ENCODE results near the gene LECT2.
A peak's percentile ranks its signal among the peaks of the same experiment; 100 is the strongest.

LECT2 gene

DNA sequence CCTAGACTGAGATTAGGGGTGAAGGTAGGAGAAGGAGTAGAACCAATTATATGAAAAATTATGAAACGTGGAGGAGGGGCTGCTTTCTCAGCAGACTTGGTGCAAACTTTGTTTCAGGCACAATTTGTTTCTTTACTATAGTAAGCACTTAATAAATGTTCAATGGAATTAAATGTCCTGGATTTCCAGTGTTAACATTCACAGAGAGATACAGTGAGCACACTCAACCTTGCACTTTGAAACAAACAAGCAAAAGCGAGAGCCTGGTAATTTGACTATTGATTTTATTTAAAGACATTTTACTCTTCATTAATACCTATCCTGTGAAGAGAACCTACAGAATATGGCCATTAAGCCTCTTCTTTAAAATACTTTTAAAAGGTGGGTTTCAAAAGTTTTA lies 933 bp downstream of the LECT2 start:
- no peak overlapping the region for H3K27ac ChIP-seq
- TF ChIP-seq ZFX (IDR thresholded peaks at IDR 0.05; ENCODE audit: borderline replicate concordance), result no peak
- TF ChIP-seq, protein P1, sequence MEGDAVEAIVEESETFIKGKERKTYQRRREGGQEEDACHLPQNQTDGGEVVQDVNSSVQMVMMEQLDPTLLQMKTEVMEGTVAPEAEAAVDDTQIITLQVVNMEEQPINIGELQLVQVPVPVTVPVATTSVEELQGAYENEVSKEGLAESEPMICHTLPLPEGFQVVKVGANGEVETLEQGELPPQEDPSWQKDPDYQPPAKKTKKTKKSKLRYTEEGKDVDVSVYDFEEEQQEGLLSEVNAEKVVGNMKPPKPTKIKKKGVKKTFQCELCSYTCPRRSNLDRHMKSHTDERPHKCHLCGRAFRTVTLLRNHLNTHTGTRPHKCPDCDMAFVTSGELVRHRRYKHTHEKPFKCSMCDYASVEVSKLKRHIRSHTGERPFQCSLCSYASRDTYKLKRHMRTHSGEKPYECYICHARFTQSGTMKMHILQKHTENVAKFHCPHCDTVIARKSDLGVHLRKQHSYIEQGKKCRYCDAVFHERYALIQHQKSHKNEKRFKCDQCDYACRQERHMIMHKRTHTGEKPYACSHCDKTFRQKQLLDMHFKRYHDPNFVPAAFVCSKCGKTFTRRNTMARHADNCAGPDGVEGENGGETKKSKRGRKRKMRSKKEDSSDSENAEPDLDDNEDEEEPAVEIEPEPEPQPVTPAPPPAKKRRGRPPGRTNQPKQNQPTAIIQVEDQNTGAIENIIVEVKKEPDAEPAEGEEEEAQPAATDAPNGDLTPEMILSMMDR (IDR thresholded peaks at IDR 0.05), result no peak

DNA sequence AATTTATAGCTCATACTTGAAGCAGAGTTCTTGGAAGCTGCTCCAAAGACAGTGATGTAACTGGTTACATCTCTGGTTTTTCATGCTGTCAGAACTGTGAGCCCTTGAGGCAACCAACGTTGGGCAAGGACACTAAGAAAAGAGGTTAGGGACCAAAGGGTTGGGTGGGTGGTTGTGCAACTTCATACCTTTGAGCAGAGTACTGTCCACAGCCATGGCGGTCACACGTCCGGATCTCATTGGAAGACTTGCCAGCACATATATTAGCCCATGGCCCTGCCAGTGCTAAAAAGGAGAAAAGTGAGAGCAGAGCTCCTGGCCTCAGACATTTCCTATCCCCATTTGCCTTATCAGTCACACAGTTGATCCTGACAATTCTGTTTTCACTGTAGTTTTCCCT lies 2.1 kb downstream of the LECT2 start:
- TF ChIP-seq, protein P1 (IDR thresholded peaks at IDR 0.05), result no peak
- no peak for TF ChIP-seq ZFX (IDR thresholded peaks at IDR 0.05; ENCODE audit: borderline replicate concordance)
- H3K27ac ChIP-seq, result no peak overlapping the region

DNA sequence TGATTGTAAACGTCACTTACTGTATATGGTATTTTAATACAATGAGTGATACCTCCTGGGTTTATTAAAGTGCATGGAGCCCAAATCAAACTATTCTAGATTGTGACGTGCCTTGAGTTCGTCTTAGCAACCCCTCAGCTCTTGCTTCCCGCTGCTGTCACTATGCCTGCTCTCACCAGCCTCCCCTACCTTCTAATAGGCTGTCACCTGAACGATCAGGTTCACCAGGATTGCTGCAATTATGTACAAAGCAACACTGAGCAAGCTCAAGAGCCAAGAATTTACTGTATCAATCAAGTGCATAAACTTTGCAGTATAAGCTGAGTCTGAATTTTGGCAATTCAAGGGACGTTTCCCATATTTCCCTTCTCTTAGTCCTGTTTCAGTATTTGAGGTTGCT lies 3.0 kb downstream of the LECT2 start:
- TF ChIP-seq, protein P1 (IDR thresholded peaks at IDR 0.05), result no peak
- no peak for TF ChIP-seq ZFX (IDR thresholded peaks at IDR 0.05; ENCODE audit: borderline replicate concordance)
- H3K27ac ChIP-seq, result no peak overlapping the region

DNA sequence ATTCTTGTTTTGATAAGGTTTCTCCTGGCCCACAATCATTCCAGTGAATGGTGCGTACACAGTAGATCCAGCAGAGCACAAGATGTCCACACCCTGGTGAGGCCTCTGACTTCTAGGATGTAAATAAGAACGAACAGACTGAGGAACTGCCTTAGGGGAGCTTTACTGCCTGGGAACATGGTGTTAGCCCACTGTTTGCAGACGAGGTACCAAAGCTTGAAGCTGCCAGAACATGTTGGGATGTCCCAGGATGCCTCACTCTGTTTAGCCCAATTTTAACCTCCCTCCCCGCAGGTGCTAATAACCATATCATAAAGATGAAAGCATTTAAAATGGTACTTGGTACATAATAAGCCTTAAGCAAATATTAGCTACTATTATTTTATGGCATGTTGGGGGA lies 3.5 kb downstream of the LECT2 start:
- TF ChIP-seq, protein P1 (IDR thresholded peaks at IDR 0.05), result no peak
- no peak for TF ChIP-seq ZFX (IDR thresholded peaks at IDR 0.05; ENCODE audit: borderline replicate concordance)
- H3K27ac ChIP-seq, result no peak overlapping the region

DNA sequence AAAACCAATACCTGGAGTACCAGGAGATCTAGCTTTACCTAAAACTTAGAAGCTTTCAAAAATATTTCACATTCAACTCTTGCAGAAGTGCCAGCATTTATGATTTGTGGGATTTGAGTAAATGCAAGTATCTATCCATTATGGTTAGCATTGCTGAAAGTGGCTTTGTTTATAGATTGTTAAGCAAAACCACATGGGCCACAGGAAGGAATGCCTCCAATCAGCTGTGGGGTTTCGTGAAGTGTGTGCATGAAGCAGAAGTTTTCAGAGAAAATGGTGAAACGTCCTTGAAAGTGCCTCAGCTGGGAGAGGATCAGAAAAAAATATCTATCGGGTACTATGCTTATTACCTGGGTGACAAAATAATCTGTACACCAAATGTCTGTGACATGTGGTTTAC lies 4.2 kb downstream of the LECT2 start:
- TF ChIP-seq ZFX (IDR thresholded peaks at IDR 0.05; ENCODE audit: borderline replicate concordance), result no peak
- TF ChIP-seq, protein P1 (IDR thresholded peaks at IDR 0.05), result no peak

DNA sequence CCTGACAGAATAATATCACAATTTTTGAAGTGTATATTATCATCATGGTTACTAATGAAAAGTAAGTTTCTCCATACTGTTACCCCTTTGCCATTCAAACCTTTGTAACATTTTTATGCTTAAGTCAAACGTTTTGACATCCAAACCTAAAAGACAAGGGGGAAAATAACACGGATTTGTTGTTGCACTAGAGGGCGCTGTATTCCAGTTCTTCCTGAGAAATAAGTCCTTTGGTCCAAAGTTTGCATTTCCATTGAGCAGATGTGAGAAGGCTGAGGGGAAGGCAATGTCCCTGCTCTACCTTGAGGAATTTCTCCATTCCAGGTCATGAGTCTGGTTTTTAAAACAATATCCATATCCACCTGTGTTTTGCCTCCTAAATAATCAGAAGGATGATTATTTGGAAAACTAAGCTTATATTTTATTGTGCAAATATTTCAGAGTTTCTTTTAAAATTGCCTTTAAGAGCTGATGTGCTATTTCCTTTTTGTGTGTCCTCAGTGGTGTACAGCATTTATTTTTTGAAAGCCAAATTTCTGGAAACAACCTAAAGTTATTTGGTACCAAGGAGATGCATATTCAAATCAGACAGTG lies 9.7 kb downstream of the LECT2 start:
- TF ChIP-seq ZFX (IDR thresholded peaks at IDR 0.05; ENCODE audit: borderline replicate concordance), result no peak
- TF ChIP-seq, protein P1 (IDR thresholded peaks at IDR 0.05), result peak; percentile 84
- no peak overlapping the region for H3K27ac ChIP-seq

More for the DNA sequence above, 4.2 kb downstream of the LECT2 start:
- H3K27ac ChIP-seq, result no peak overlapping the region

DNA sequence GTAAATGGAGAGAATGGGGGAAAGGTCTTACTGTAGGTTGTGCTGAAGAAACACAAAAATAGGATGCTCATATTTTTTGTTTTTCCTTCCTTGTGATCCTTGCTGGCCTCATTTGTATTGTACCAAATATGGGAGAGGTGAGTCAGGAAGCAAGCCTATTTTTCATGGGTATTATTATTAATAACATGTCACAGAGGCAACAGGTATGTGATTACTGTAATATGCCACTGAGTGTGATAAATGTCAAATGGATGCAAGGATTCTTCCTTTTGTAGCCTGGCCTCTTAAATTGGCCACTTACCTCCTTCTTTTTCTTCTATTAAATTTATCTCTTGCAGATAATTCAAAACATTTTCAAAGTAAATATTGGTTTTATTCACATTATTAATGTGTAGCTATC lies 10.2 kb downstream of the LECT2 start:
- TF ChIP-seq ZFX (IDR thresholded peaks at IDR 0.05; ENCODE audit: borderline replicate concordance), result no peak
- TF ChIP-seq, protein P1 (IDR thresholded peaks at IDR 0.05), result no peak
- no peak overlapping the region for H3K27ac ChIP-seq

All from 22Rv1 (cell line).